Gastroesophageal sphincter (tissue), 4 donors: Measurements from ENCODE around the gene LECT2. TPM values are rescaled to one million over a fixed set of nuclear protein-coding genes. Genes with fewer than 3 reads are reported as not detected.

ENCODE experiments used
- ATAC-seq: fragments of 150-250 bp; one replicate; pipeline ENCODE4 v1.9.1; 2016; ENCODE audit warnings: mild to moderate bottlenecking, moderate library complexity
- H3K27ac ChIP-seq, 4 donors: fragments of 200-600 bp; sonication (generic) in 3 of 4; 1 replicate in 3 of 4; 2 replicates in 1 of 4; pipeline ENCODE4 v1.5.1; 2016 to 2019
- H3K27me3 ChIP-seq: fragments of 200-600 bp; sonication (generic); one replicate; pipeline ENCODE4 v1.5.1; 2019
- H3K36me3 ChIP-seq, 2 donors: fragments of 200-600 bp; sonication (generic); one replicate each; pipeline ENCODE4 v1.5.1; 2019; ENCODE audit warnings: control low read depth in 1 of 2
- H3K4me1 ChIP-seq, 3 donors: fragments of 200-600 bp; sonication (generic); 1 replicate in 2 of 3; 2 replicates in 1 of 3; pipeline ENCODE4 v1.5.1; 2016 to 2019; ENCODE audit warnings: control low read depth in 2 of 3
- H3K4me3 ChIP-seq, 2 donors: fragments of 200-600 bp; sonication (generic); one replicate each; pipeline ENCODE4 v1.5.1; 2019; ENCODE audit warnings: mild to moderate bottlenecking in 1 of 2, moderate library complexity in 1 of 2
- H3K9me3 ChIP-seq, 3 donors: fragments of 200-600 bp; sonication (generic); one replicate each; pipeline ENCODE4 v1.5.1; 2017 to 2019; ENCODE audit warnings: control low read depth in 2 of 3
- CTCF ChIP-seq, 4 experiments: fragments of 200-600 bp in 2 of 4; fragments of 450-650 bp in 2 of 4; sonication (generic) in 1 of 4; IDR thresholded peaks; one replicate each; pipeline ENCODE4 v1.5.1; 2017 to 2019; ENCODE audit warnings: antibody characterized with exemption in 4 of 4, mild to moderate bottlenecking in 2 of 4, moderate library complexity in 2 of 4
- EP300 ChIP-seq: sonication (generic); formaldehyde crosslinking; IDR thresholded peaks from one replicate; pipeline ENCODE4 v1.6.1; 2017; ENCODE audit warnings: antibody characterized with exemption, mild to moderate bottlenecking
- POLR2A ChIP-seq, 2 donors: fragments of 450-650 bp; IDR thresholded peaks; one replicate each; pipeline ENCODE4 v1.6.1; 2017; ENCODE audit warnings: antibody characterized with exemption in 2 of 2, mild to moderate bottlenecking in 2 of 2, moderate library complexity in 1 of 2
- POLR2AphosphoS5 ChIP-seq: sonication (generic); formaldehyde crosslinking; IDR thresholded peaks from one replicate; pipeline ENCODE4 v1.6.1; 2017; ENCODE audit warnings: antibody characterized with exemption
- WGBS, 2 donors: methylation state at CpG; one replicate each; pipeline ENCODE4 v1.1.5; 2018; ENCODE audit warnings: low coverage in 1 of 2; 5-methylcytosine and 5-hydroxymethylcytosine counted together
- total RNA-seq, 4 donors: library from RNA; depleted of rRNA; stranded (reverse); fragments of >200 nt; gene quantifications; one replicate each; pipeline ENCODE4 v1.1.0, GENCODE V29; 2016

The LECT2 gene
- total RNA-seq, 4 donors from 2014 or later: not detected

- Histone ChIP-seq H3K27me3 (peaks cover 14% of the 10 kb centered on the region), H3K4me1 (peaks cover 0 to 10% (median 3%) of the 10 kb centered on the region in 3 donors), H3K36me3 (no peaks in the 10 kb centered on the region), H3K4me3 (no peak overlapping the region), H3K27ac (no peak overlapping the region), H3K9me3 (no peaks in the 10 kb centered on the region)
- TF ChIP-seq CTCF (IDR thresholded peaks at IDR 0.05) (no peak), EP300 (no peak), POLR2A (IDR thresholded peaks at IDR 0.05) (no peak), POLR2AphosphoS5 (no peak)
- 35 to 60% methylated on average over 3 of the region's 3 CpGs for WGBS, 2 donors
- ATAC-seq: no peak
Measured at GRCh38 chr5:135934939-135935338, 19.8 kb downstream of the LECT2 start.

GRCh38 chr5:135930949-135931295 is 23.9 kb downstream of the LECT2 start:
- Histone ChIP-seq H3K27ac (no peak overlapping the region), H3K4me3 (no peak overlapping the region), H3K9me3 (peaks cover 0 to 4% (median 0%) of the 10 kb centered on the region in 3 donors), H3K36me3 (no peaks in the 10 kb centered on the region), H3K4me1 (peaks cover 0 to 12% (median 3%) of the 10 kb centered on the region in 3 donors), H3K27me3 (peaks cover 44% of the 10 kb centered on the region)
- 50 to 61% methylated on average over 3 to 16 of the region's 18 CpGs for WGBS, 2 donors
- ATAC-seq: no peak
- TF ChIP-seq CTCF (IDR thresholded peaks at IDR 0.05): no peak

GRCh38 chr5:135930029-135930948 is 24.5 kb downstream of the LECT2 start:
- Histone ChIP-seq H3K27ac (no peak overlapping the region), H3K27me3 (peaks cover 44% of the 10 kb centered on the region), H3K36me3 (no peaks in the 10 kb centered on the region), H3K9me3 (peaks cover 0 to 4% (median 0%) of the 10 kb centered on the region in 3 donors), H3K4me3 (peak overlapping the region; percentile 2 to 52), H3K4me1 (peaks cover 0 to 12% (median 3%) of the 10 kb centered on the region in 3 donors)
- WGBS, 2 donors: no CpG with 5 or more reads among the region's 99 CpGs
- ATAC-seq: no peak
- TF ChIP-seq EP300: no peak
- no peak for TF ChIP-seq CTCF (IDR thresholded peaks at IDR 0.05)
- no peak for TF ChIP-seq POLR2AphosphoS5
- TF ChIP-seq POLR2A (IDR thresholded peaks at IDR 0.05): no peak

GRCh38 chr5:135921388-135921787 is 33.4 kb downstream of the LECT2 start:
- Histone ChIP-seq H3K36me3 (no peaks in the 10 kb centered on the region), H3K9me3 (no peaks in the 10 kb centered on the region), H3K4me1 (no peaks in the 10 kb centered on the region), H3K27ac (no peak overlapping the region), H3K4me3 (no peak overlapping the region), H3K27me3 (peaks cover 19% of the 10 kb centered on the region)
- ATAC-seq: no peak
- TF ChIP-seq POLR2A (IDR thresholded peaks at IDR 0.05) (no peak), POLR2AphosphoS5 (no peak), EP300 (no peak), CTCF (IDR thresholded peaks at IDR 0.05) (no peak)
- 14 to 17% methylated on average over 1 of the region's 1 CpG for WGBS, 2 donors

GRCh38 chr5:135920199-135920598 is 34.6 kb downstream of the LECT2 start:
- WGBS, 2 donors: 55 to 68% methylated on average over 3 of the region's 3 CpGs
- H3K27me3 ChIP-seq: peaks cover 18% of the 10 kb centered on the region
- TF ChIP-seq POLR2A (IDR thresholded peaks at IDR 0.05) (no peak), EP300 (no peak), POLR2AphosphoS5 (no peak), CTCF (IDR thresholded peaks at IDR 0.05) (no peak)
- H3K4me1 ChIP-seq: no peaks in the 10 kb centered on the region
- ATAC-seq: no peak
- H3K27ac ChIP-seq: no peak overlapping the region
- no peak overlapping the region for H3K4me3 ChIP-seq
- no peaks in the 10 kb centered on the region for H3K9me3 ChIP-seq
- H3K36me3 ChIP-seq: no peaks in the 10 kb centered on the region
